GM19023 (cell line): ENCODE data around the gene ITK.
A peak's percentile ranks its signal among the peaks of the same experiment; 100 is the strongest.
"Not testable (repeated sequence)": the region's sequence is repeated elsewhere in the genome, so short reads cannot be mapped to it uniquely, and the experiment has no call there.

ENCODE experiments used
- ATAC-seq: cut with Tn5 transposase; IDR thresholded peaks from one replicate; pipeline ENCODE4 v1.9.1; 2021; ENCODE audit warnings: mild to moderate bottlenecking, moderate library complexity; ENCODE audit not compliant: unreplicated experiment

ITK gene

DNA sequence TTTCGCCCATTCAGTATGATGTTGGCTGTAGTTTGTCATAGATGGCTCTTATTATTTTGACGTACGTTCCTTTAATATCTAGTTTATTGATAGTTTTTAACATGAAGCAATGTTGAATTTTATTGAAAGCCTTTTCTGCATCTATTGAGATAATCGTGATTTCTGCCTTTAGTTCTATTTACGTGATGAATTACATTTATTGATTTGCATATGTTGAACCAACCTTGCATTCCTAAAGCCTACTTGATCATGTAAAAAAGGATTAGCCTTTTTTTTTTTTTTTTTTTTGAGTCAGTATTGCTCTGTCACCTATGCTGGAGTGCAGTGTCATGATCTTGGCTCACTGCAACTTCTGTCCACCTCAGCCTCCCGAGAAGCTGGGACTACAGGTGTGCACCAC is 25.1 kb downstream of the ITK start:
- no peak for ATAC-seq

DNA sequence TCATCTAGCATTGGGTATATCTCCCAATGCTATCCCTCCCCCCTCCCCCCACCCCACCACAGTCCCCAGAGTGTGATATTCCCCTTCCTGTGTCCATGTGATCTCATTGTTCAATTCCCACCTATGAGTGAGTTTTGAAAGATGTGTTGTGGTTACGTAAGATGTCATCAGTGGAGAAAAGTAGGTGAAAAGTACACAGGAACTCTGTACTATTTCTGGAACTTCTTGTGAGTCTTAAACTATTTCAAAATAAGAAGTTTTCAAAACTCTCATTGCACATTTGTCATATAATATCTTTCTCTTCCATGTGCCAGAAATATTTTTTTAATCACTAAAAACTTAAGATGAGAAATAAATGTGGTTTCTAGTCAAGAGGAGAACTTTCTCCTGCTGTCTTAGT is 30.0 kb downstream of the ITK start:
- not testable (repeated sequence) for ATAC-seq

DNA sequence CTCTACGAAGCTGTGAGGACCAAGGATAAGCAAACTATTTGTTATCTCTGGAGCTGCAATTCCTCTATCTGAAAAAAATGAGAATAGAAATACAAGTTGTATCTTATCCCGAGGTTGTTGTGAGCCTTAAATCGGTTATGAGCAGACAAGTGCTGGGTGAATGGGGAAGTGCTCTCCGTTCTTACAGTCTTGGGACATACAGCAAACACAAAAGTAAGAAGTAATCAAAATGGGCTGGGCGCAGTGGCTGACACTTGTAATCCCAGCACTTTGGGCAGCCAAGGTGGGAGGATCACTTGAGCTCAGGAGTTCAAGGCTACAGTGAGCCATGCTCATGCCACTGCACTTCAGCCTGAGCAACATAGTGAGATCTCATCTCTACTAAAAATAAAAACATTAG is 31.7 kb downstream of the ITK start:
- ATAC-seq, result no peak

DNA sequence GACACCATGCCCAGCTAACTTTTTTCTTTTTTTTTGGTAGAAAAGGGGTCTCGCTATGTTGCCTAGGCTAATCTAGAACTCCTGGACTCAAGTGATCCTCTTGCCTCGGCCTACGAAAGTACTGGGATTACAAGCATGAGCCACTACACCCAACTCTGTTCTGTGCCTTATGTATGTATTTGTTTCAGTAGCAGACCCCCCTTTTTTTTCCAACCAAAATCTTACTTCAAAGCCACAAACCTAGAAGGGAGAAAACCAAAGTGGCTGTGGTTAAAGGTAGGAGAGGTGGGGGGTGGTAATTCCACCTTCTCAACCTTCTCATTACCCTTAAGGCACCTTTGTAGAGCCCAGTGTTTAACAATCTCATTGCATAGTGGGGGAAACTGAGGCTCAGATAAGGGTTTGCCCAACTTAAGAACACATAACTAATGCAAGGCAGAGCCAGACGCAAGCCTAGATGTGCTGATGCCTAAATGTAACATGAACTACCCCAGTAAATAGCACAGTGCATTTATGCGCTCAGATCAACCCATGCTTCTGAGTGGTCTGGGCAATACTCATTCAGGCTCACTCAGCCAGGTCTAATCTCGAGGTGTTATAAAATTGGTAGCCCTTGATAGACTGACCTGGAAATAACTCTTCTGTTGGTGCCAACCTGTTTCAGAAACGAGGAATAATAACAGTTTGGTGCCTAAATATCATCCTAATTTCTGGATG is 33.0 kb downstream of the ITK start:
- ATAC-seq, result no peak

DNA sequence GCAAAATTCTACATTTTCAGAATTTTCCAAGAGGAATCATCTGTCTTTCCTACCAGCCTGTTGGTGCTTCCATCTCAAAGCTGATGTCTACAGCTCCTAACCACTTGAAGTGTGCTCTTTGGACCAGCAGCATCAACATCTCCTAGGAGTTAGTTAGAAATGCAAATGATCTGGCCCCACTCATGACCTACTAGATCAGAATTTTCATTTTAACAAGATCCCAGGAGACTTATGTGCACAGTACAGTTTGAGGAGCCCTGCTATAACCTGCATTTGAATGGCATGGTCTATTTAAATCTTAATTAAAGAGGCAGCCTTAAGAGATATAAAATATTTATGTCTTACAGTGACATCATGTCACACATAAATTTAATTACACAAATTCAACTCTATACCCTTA is 33.8 kb downstream of the ITK start:
- no peak for ATAC-seq

DNA sequence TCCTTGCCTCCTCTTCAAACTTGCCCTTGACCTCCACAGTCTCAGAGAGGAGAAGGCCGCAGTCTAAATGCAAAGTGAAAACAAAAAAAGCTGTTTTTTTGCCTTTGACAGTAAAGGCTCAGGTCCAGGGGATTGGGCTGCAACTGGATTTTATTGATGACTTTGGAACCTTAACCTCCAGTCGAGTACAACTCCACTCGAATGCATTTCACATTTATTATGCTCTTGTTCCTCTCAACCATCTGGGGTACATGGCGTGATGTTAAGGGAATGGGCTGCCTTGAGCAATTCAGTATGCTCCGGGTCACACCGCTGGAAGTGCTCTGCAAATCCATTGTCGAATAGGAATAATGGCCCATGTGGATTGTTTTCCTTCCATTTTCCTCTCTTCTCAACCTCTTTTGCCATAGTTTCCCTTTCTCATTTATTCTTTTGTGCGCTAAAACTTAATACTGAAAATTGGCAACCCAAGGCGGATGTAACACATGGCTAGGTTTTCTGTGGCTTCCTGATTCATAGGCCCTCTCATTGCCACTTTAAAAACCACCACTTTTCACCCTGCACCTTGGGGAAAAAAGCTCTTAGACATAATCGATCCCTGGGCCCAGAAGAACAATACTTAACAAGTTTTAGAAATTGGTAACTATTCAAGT is 34.3 kb downstream of the ITK start:
- peak; percentile 26 for ATAC-seq

DNA sequence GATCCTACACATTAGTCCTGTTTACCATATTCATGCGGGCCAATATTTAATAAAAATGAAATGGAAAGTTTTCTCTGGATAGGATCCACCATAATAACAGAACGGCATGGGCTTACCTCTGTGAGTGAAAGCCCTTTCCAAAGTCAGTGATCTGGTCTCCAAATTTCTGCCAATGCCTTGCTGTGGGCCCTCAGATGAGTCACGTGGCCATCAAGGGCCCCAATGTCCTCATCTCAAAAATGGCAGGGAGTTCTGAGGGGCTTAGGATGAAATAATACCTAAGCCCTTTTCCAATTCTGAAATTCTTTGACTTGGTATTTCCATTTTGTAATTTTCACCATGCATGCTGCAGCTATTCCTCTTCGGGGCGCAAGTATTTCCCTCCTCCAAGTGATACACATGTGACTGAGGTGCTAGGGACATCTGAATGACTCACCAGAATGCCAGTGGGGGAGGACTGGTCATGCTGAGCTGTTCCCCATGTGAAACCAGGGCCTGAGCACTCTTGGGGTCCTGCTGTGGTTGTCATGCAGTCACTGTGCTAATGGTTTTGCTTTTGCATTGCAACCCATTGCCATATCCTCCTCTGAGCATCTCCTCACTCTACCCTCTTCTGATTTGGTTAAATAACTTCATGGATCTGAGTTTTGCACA is 35.0 kb downstream of the ITK start:
- no peak for ATAC-seq

DNA sequence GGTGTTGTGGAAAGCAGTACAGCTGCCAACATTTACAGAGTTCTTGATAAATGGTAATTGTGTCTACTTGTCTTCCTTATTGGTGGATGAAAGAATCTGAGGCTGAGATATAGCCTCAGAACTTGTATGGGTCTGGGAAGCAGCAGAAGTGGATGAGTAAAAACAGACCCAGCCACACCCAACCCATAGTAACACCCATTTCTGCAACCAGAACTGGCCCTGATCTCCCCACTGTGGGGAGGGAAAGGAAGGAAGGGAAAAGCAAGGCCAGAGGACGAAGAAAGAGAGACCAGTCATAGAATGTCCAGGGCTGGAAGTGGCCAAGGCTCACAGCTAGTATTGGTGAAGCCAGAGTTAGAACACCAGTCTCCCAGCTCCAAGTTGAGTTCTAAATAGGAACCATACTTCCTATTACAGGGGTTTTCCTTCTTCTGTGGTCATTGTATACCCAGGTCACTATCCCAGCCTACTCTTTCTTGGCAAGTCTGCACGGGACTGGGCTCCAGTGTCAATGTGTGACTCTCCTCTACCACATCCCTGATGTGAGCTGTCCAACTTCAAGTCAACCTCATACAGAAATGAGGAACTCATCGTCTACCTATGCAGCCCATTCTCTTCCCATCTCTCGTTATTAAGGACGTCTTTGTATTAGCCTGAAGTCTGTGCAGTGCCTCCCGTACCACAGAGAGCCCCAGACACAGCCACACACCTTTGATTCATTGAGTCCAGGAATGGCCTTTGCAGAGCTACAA is 35.9 kb downstream of the ITK start:
- no peak for ATAC-seq

DNA sequence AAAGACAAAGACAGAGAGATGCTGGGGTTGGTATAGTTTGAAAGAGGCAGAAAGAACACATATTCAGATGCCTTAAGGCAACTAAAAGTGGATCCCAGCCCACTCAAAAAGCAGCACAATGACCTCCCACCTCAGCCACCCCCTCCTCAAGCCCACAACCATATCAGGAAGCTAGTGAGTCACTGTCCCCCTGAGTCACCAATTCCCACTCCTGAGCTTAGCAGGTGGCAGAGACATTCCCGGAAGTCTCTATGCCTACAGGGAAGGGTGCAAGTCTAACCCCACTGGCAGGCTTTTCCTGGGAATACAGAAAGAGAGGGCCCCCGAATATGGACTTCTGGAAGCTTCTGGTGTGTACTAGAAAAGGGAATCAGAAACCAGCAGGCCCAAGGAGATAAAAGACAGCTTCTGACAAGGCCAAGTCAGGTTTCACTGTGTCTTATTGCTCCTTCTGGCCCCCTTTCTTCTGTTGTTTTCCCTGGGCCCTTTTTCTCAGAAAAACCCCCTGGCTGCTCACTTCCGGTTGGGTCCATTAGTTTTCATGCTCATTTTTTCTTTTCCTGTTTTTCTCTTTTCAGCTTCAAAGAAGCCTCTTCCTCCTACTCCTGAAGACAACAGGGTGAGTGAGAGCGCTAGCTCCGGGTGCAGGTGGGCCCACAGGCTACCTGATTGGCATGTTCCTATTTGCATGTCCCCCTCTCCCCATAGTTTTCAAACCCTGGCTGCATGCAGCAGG is 36.8 kb downstream of the ITK start:
- no peak for ATAC-seq

DNA sequence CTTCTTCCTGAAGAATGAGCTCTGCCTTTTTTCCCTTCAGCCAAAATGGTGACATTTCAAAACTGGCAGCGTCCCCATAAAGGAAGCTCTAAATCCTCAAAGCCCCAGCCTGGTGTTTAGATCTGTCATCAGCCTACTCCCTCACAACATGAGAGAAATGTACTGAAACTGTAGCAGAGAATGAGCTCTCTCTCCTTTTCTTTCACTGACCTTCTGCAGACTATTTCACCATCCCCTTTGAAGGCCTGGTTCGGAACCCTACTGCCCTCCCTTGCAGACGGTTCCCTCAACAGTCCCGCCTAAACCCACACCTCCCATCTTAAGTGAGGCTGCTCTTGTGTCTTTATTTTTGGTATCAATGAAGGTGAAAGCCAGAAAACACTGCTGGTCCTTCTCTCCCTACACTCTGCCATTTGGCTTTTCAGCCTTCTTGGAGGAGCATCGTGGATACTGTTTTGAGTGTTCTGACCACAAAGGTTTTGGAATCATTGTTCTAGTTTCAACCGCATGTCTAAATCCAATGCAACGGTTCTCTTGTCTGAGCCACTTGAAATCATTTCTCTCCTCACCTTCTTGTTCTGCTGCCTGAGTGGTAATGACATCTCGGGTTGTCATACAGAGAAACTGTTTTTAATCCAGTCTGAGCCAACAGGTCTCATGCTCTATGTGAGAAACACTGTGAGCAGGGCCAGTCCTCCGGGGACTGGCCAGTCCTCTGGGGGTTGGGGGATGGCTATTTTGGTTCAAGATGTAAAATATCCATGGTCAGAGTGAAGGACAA is 39.0 kb downstream of the ITK start:
- peak; percentile 49 for ATAC-seq

DNA sequence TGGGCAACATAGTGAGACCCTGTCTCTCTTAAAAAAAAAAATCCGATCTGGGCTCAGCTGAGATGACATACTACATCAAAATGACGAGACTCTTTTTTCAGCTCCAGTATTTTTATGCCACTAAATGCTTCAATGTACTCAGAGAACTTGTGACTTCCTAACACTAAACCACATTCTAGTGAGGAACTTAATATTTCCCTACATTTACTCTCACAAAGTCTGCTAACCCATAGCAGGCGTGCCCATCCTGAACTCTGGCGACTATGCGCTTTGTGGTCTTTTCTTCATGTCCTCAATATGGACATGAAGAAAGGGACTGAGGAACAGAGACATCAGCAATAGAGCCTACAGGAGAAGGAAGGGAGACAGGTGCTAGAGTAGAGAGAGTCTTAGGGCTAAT is 41.3 kb downstream of the ITK start:
- ATAC-seq, result no peak

DNA sequence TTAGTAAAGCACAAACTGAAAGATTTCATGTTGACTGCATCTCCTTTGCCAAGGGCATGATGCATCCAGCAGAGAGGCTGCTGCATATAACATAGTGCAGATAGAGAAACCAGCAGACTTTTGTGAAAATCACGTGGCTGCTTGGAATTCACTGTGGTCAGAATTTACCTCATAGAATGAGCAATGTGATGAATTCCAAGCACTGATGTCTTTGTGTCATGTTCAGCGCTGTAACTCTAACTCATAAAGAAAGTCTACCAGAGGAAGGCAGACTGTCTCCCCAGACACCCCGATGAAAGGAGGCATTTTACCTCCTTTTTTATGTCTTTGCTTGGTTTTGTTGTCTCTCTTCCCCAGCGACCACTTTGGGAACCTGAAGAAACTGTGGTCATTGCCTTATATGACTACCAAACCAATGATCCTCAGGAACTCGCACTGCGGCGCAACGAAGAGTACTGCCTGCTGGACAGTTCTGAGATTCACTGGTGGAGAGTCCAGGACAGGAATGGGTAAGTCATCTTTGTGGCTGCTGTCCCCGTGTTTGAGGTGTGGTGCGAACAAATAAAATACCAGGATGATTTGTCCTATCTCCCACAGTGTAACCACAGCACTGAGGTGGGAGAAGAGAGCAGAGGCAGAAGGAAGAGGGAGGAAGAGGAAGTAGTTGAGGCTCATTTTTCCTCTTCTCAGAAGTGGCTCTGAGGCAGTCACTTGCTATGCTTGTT is 42.0 kb downstream of the ITK start:
- ATAC-seq, result no peak

DNA sequence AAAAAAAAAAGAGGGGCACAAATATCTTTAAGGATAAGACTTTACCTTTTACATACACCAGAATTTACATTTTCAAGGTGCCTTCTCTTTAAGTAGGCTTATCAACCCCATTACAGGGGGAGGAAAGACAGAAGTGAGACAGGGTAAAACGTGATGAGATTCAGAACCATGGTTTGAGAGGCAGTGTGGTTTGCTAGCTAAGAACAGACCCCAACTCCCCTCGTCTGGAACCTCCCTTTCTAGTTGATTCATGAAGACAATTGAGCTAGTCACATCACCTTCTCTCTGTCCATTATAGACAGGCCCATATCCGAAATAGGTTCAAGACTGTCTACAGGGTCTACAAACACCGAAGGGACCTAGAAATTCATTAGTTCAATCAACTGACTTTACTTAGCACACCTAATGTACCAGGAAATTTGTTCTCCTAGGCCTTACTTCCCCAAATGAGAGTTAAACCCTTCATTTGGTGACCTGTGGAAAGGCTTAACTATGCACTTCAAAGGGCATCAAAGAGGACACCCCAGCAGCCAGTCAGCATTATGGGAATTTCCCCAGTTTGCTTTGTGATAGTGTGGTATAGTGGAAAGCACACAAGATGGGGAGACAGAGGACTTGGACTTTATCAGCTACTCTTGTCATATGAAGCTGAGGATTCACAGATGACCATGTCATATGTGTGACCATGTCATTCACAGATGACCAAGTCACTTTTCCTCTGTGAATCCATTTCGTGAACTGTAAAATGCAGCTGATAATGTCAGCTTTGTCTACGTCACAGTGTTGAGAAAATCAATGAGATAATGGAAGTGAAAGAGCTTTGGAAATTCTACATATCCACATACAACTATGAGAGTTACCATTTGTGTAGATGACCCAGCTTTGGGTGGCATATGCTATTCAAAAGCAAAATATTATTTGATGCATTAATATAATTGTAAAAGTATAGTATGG is 45.1 kb downstream of the ITK start:
- ATAC-seq, result no peak

DNA sequence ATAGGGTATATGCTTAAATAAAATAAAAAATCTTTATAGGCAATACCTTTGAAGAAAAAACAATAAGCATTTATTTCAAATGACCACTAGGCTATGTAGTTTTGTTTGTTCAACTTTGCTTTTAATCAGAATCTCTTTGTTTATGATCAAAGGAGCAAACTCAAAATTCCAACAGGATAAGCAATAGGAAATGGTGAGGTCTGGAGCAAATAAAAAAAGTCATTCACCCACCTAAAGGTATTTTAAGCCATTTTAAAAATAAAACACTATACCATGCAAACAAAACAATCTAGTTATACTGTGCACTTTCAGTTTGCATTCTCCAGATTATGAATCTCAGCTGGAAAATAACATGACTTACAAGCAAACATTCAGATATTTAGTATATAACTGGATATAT is 50.0 kb downstream of the ITK start:
- ATAC-seq, result no peak

DNA sequence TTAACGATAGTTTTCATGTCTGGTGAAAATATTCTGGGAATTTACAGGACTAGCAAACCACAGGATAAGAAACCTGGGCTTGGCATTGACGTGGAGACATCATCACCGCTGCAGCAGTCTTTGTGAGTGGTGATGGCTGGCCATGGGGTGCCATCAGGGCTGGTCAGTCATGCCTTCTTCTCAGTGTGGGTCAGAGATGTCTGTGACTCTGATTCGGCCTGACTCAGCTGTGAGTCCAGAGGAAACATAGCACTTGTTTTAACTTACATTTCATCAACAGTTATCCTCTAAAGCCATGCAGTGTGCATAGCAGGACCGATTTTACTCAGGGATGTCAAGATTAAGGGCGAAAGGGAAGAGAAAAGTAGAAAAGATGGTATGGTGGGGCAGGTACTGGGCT is 52.1 kb downstream of the ITK start:
- no peak for ATAC-seq

DNA sequence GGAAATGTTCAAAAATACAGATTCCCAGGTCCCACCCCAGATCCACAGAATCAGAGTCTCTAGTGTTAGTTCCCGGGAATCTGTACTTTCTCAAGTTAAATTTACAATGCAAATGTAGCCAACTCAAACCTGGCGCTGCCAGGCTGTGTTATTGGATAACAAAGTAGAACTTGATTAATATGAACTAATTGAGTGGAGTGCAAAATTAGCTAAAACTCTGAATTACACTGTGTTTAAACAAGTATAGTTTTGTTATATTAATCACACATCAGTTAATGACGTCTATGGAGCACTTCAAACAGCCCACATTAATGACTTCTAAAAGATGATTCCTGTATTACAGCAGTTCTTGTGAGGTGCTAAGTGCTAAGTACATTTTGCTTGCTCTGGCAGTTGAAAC is 52.9 kb downstream of the ITK start:
- no peak for ATAC-seq

DNA sequence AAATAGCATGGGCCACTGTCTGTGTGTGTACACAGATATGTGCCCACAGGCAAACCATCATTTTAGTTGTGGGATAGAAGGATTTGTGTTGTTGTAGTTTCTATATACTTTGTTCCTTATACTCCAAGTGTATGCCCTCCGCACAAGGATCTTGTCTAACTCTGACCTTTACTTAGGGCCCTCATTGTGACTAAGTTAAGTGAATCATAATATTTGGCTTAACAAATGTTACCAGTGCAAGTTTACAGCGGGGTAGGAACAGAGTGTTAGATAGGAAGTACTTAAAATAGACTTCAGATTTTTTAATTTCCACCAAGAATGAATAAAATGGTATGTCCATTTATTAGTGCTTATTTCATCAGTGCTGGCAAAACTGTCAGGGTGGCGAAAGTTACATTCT is 55.8 kb downstream of the ITK start:
- ATAC-seq, result no peak

DNA sequence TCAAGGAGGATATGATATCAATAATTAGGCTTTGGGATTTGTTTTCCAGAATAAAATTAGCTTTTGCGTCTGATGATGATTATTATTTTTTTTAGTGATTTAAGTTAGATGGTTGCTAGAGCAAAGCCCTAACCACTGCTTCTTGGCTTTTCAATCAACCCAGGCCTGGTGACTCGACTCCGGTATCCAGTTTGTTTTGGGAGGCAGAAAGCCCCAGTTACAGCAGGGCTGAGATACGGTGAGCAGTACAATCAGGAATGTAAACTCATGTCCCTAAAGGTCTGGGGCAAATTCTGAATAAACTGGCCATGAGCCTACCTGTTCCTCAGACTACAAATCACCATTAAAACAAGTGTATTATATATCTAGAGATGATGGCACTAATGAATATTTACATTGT is 60.8 kb downstream of the ITK start:
- no peak for ATAC-seq
